KMS-11 (cell line): ENCODE data around the gene XRCC2.

Experiments used
- H2AFZ ChIP-seq: fragments of 200-600 bp; sonication (generic); 2 replicates; pipeline ENCODE4 v1.6.1; 2016; ENCODE audit warnings: antibody characterized with exemption, mixed run types, low read depth
- H3K27ac ChIP-seq: fragments of 200-600 bp; sonication (generic); 2 replicates; pipeline ENCODE4 v1.6.1; 2016; ENCODE audit warnings: mild to moderate bottlenecking, mixed run types
- H3K27me3 ChIP-seq: fragments of 200-600 bp; sonication (generic); 2 replicates; pipeline ENCODE4 v1.6.1; 2017; ENCODE audit warnings: mild to moderate bottlenecking, low read depth, mixed run types, moderate library complexity; ENCODE audit not compliant: insufficient read depth
- H3K36me3 ChIP-seq: fragments of 200-600 bp; sonication (generic); 2 replicates; pipeline ENCODE4 v1.6.1; 2017; ENCODE audit warnings: mild to moderate bottlenecking, mixed run types; ENCODE audit not compliant: insufficient read depth
- H3K4me1 ChIP-seq: fragments of 200-600 bp; sonication (generic); 2 replicates; pipeline ENCODE4 v1.6.1; 2016; ENCODE audit warnings: mild to moderate bottlenecking, low read depth, mixed run types; ENCODE audit not compliant: poor library complexity, severe bottlenecking
- H3K4me2 ChIP-seq: fragments of 200-600 bp; sonication (generic); 2 replicates; pipeline ENCODE4 v1.7.0; 2016; ENCODE audit warnings: mild to moderate bottlenecking, mixed run types
- H3K4me3 ChIP-seq: fragments of 200-600 bp; sonication (generic); IDR thresholded peaks from 2 replicates; pipeline ENCODE4 v1.6.1; 2017; ENCODE audit warnings: low read depth, low read length, mixed read lengths; ENCODE audit not compliant: insufficient read depth
- H3K79me2 ChIP-seq: fragments of 200-600 bp; sonication (generic); 2 replicates; pipeline ENCODE4 v1.6.1; 2016; ENCODE audit warnings: low read depth, mixed run types; ENCODE audit not compliant: insufficient read depth
- H3K9ac ChIP-seq: fragments of 200-600 bp; sonication (generic); 2 replicates; pipeline ENCODE4 v1.6.1; 2016; ENCODE audit warnings: mild to moderate bottlenecking, mixed run types
- H4K20me1 ChIP-seq: fragments of 200-600 bp; sonication (generic); 2 replicates; pipeline ENCODE4 v1.6.1; 2016; ENCODE audit warnings: mild to moderate bottlenecking, mixed run types; ENCODE audit not compliant: insufficient read depth
- CTCF ChIP-seq: fragments of 200-600 bp; sonication (generic); conservative IDR thresholded peaks from 2 replicates; pipeline ENCODE4 v1.6.1; 2017; ENCODE audit warnings: low read depth, mild to moderate bottlenecking, antibody characterized with exemption, low read length, moderate library complexity, mixed read lengths

The XRCC2 gene

GRCh38 chr7:152661479-152661878 is 14.5 kb downstream of the XRCC2 start:
- Histone ChIP-seq H3K9ac (no peak overlapping the region), H3K4me1 (peaks cover 6% of the 10 kb centered on the region), H2AFZ (no peak overlapping the region), H3K4me3 (no peak overlapping the region), H3K79me2 (peaks cover 63% of the 10 kb centered on the region; the same call in 1 of the 2 replicates), H3K27ac (no peak overlapping the region; the same call in 1 of the 2 replicates), H3K4me2 (no peak overlapping the region), H4K20me1 (no peaks in the 10 kb centered on the region), H3K36me3 (peaks cover 6% of the 10 kb centered on the region), H3K27me3 (no peaks in the 10 kb centered on the region)
- TF ChIP-seq CTCF = no peak

GRCh38 chr7:152660021-152660420 is 15.9 kb downstream of the XRCC2 start:
- Histone ChIP-seq H3K4me1 (no peaks in the 10 kb centered on the region), H2AFZ (no peak overlapping the region), H3K27ac (no peak overlapping the region), H4K20me1 (no peaks in the 10 kb centered on the region), H3K27me3 (no peaks in the 10 kb centered on the region), H3K4me3 (no peak overlapping the region), H3K79me2 (peaks cover 48% of the 10 kb centered on the region; the same call in 1 of the 2 replicates), H3K9ac (no peak overlapping the region), H3K36me3 (peaks cover 6% of the 10 kb centered on the region; the same call in 1 of the 2 replicates), H3K4me2 (no peak overlapping the region)
- TF ChIP-seq CTCF = no peak

- H3K4me1 ChIP-seq = no peaks in the 10 kb centered on the region
- no peak overlapping the region for H2AFZ ChIP-seq
- H3K4me3 ChIP-seq = no peak overlapping the region
- no peaks in the 10 kb centered on the region for H3K27me3 ChIP-seq
- no peak overlapping the region for H3K4me2 ChIP-seq
- TF ChIP-seq CTCF = no peak
- H3K9ac ChIP-seq = no peak overlapping the region
- no peaks in the 10 kb centered on the region for H4K20me1 ChIP-seq
- H3K79me2 ChIP-seq = peaks cover 23% of the 10 kb centered on the region; the same call in 1 of the 2 replicates
- peaks cover 3% of the 10 kb centered on the region; the same call in 1 of the 2 replicates for H3K36me3 ChIP-seq
- H3K27ac ChIP-seq = no peak overlapping the region
Observed at GRCh38 chr7:152654971-152655370, 21.0 kb downstream of the XRCC2 start.

GRCh38 chr7:152649220-152649619 is 26.7 kb downstream of the XRCC2 start:
- no peak overlapping the region for H3K4me2 ChIP-seq
- no peaks in the 10 kb centered on the region for H3K27me3 ChIP-seq
- H3K9ac ChIP-seq = no peak overlapping the region
- H3K36me3 ChIP-seq = peaks cover 5% of the 10 kb centered on the region; the same call in 1 of the 2 replicates
- no peaks in the 10 kb centered on the region for H4K20me1 ChIP-seq
- H3K4me1 ChIP-seq = no peaks in the 10 kb centered on the region
- no peak for TF ChIP-seq CTCF
- H2AFZ ChIP-seq = no peak overlapping the region
- H3K4me3 ChIP-seq = no peak overlapping the region
- H3K27ac ChIP-seq = no peak overlapping the region
- peaks cover 9% of the 10 kb centered on the region; the same call in 1 of the 2 replicates for H3K79me2 ChIP-seq
